ENCODE results near the gene STK33.

Gene STK33

DNA sequence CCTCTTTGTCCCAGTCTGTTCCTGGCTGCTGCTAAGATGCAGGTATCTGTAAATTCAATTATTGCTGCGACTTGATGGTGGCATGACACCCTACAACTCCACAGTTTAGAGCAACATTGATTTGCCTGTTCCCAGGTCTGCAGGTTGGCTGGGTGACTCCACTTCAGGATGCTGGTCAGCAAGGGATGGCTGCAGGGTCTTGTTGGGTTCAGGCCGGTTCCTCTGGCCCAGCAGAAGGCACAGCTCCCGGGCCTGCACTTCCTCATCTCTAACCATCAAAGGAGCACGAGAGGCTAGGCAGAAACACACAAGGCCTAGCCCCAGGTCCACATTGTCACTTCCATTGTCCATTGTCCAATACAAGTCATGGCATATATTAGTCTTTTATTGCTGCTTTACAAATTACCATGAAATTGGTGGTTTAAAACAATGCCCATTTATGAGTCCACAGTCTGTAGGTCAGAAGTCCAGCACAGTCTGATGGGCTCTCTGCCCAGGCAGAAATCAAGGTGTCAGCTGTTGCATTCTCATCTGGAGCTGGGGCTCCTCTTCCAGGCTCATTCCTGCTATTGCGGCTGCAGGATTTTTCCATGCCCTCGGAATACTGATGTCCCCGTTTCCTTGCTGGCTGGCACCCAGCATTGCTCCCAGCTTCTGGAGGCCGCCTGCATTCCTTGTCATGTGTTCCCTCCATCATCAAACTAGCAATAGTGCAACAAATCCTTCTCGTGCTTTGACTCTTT is 233.8 kb downstream of the STK33 start:
- Histone ChIP-seq H3K9me3 (ENCODE audit: insufficient read depth, low read length, severe bottlenecking) (no peaks in the 10 kb centered on the region), H3K4me3 (ENCODE audit: low read depth in 1 of 2, low read length in 2 of 2) (no peak overlapping the region), H3K4me1 (ENCODE audit: insufficient read depth, low read length) (no peaks in the 10 kb centered on the region), H2AFZ (ENCODE audit: low read depth, low read length) (no peak overlapping the region), H3K79me2 (ENCODE audit: insufficient read depth, low read length) (no peaks in the 10 kb centered on the region), H3K4me2 (ENCODE audit: insufficient read depth, low read length) (no peak overlapping the region), H3K9ac (ENCODE audit: low read depth, low read length) (no peak overlapping the region), H3K27ac (ENCODE audit: low read length) (no peak overlapping the region), H3K36me3 (ENCODE audit: insufficient read depth, low read length) (no peaks in the 10 kb centered on the region), H3K27me3 (ENCODE audit: insufficient read depth, low read length, poor library complexity) (peaks cover 12% of the 10 kb centered on the region), H4K20me1 (ENCODE audit: insufficient read depth, low read length) (no peaks in the 10 kb centered on the region)
- ATAC-seq (ENCODE audit: insufficient read depth, low read depth) = no peak
- TF ChIP-seq EZH2 (IDR thresholded peaks at IDR 0.05; ENCODE audit: borderline replicate concordance, low read depth, low read length, severe bottlenecking) = no peak
- TF ChIP-seq, protein P1, sequence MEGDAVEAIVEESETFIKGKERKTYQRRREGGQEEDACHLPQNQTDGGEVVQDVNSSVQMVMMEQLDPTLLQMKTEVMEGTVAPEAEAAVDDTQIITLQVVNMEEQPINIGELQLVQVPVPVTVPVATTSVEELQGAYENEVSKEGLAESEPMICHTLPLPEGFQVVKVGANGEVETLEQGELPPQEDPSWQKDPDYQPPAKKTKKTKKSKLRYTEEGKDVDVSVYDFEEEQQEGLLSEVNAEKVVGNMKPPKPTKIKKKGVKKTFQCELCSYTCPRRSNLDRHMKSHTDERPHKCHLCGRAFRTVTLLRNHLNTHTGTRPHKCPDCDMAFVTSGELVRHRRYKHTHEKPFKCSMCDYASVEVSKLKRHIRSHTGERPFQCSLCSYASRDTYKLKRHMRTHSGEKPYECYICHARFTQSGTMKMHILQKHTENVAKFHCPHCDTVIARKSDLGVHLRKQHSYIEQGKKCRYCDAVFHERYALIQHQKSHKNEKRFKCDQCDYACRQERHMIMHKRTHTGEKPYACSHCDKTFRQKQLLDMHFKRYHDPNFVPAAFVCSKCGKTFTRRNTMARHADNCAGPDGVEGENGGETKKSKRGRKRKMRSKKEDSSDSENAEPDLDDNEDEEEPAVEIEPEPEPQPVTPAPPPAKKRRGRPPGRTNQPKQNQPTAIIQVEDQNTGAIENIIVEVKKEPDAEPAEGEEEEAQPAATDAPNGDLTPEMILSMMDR (IDR thresholded peaks at IDR 0.05; ENCODE audit: borderline replicate concordance, extremely low read depth, low read length, poor library complexity, severe bottlenecking) = no peak
- DNase-seq = no peak

- Histone ChIP-seq H2AFZ (ENCODE audit: low read depth, low read length) (no peak overlapping the region), H3K79me2 (ENCODE audit: insufficient read depth, low read length) (no peaks in the 10 kb centered on the region), H3K27ac (ENCODE audit: low read length) (no peak overlapping the region), H3K27me3 (ENCODE audit: insufficient read depth, low read length, poor library complexity) (peaks cover 17% of the 10 kb centered on the region), H3K36me3 (ENCODE audit: insufficient read depth, low read length) (no peaks in the 10 kb centered on the region), H3K4me1 (ENCODE audit: insufficient read depth, low read length) (no peaks in the 10 kb centered on the region), H3K4me3 (ENCODE audit: low read depth in 1 of 2, low read length in 2 of 2) (no peak overlapping the region), H3K9me3 (ENCODE audit: insufficient read depth, low read length, severe bottlenecking) (no peaks in the 10 kb centered on the region), H3K9ac (ENCODE audit: low read depth, low read length) (no peak overlapping the region), H4K20me1 (ENCODE audit: insufficient read depth, low read length) (no peaks in the 10 kb centered on the region), H3K4me2 (ENCODE audit: insufficient read depth, low read length) (no peak overlapping the region)
- ATAC-seq (ENCODE audit: insufficient read depth, low read depth) (no peak), DNase-seq (no peak)
- no peak for TF ChIP-seq EZH2 (IDR thresholded peaks at IDR 0.05; ENCODE audit: borderline replicate concordance, low read depth, low read length, severe bottlenecking)
Observed at GRCh38 chr11:8359521-8359920, 234.5 kb downstream of the STK33 start.

DNA sequence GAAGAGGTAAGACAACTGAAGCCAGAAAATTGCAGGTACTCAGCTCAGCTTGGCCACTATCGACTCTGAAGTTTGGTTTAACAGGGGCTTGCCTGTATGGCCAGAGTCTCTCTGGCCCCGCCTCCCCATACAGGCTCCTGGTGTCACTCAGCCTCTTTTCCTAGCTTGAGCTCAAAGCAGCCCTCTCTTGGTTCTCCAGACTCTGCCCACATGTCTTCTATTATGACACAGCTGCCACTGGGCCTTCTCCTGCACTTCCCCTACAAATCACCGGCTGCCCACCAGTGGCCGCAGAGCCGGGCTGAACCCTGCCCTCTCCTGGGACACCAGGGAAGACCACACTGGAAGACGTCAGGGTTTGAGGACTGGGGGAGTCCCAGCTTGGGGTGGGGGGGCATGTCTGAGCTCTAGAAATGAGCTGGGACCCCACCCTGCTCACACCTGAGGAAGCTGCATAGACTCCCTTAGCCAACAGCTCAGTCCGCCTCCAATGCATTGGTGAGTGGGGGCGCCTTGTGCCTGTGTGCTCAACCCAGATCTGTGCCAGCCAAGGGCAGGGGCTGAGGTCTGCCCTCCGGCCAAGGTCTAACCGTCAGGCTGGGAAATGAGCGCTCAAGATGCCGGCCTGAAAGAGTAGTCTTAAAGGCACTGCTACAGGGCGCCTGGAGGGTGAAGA is 236.0 kb downstream of the STK33 start:
- no peaks in the 10 kb centered on the region for H4K20me1 ChIP-seq (ENCODE audit: insufficient read depth, low read length)
- TF ChIP-seq, protein P1 (IDR thresholded peaks at IDR 0.05; ENCODE audit: borderline replicate concordance, extremely low read depth, low read length, poor library complexity, severe bottlenecking) = no peak
- H2AFZ ChIP-seq (ENCODE audit: low read depth, low read length) = no peak overlapping the region
- no peaks in the 10 kb centered on the region for H3K79me2 ChIP-seq (ENCODE audit: insufficient read depth, low read length)
- DNase-seq (no peak), ATAC-seq (ENCODE audit: insufficient read depth, low read depth) (no peak)
- no peaks in the 10 kb centered on the region for H3K4me1 ChIP-seq (ENCODE audit: insufficient read depth, low read length)
- no peak overlapping the region for H3K4me3 ChIP-seq (ENCODE audit: low read depth in 1 of 2, low read length in 2 of 2)
- H3K4me2 ChIP-seq (ENCODE audit: insufficient read depth, low read length) = no peak overlapping the region
- peaks cover 17% of the 10 kb centered on the region for H3K27me3 ChIP-seq (ENCODE audit: insufficient read depth, low read length, poor library complexity)
- H3K27ac ChIP-seq (ENCODE audit: low read length) = no peak overlapping the region
- H3K9me3 ChIP-seq (ENCODE audit: insufficient read depth, low read length, severe bottlenecking) = no peaks in the 10 kb centered on the region
- no peak overlapping the region for H3K9ac ChIP-seq (ENCODE audit: low read depth, low read length)
- no peaks in the 10 kb centered on the region for H3K36me3 ChIP-seq (ENCODE audit: insufficient read depth, low read length)

GRCh38 chr11:8357505-8357888 is 236.5 kb downstream of the STK33 start:
- H2AFZ ChIP-seq (ENCODE audit: low read depth, low read length) = no peak overlapping the region
- H3K9me3 ChIP-seq (ENCODE audit: insufficient read depth, low read length, severe bottlenecking) = no peaks in the 10 kb centered on the region
- H3K36me3 ChIP-seq (ENCODE audit: insufficient read depth, low read length) = no peaks in the 10 kb centered on the region
- TF ChIP-seq EZH2 (IDR thresholded peaks at IDR 0.05; ENCODE audit: borderline replicate concordance, low read depth, low read length, severe bottlenecking) = no peak
- TF ChIP-seq, protein P1 (IDR thresholded peaks at IDR 0.05; ENCODE audit: borderline replicate concordance, extremely low read depth, low read length, poor library complexity, severe bottlenecking) = no peak
- peaks cover 17% of the 10 kb centered on the region for H3K27me3 ChIP-seq (ENCODE audit: insufficient read depth, low read length, poor library complexity)
- H3K4me3 ChIP-seq (ENCODE audit: low read depth in 1 of 2, low read length in 2 of 2) = no peak overlapping the region
- H3K27ac ChIP-seq (ENCODE audit: low read length) = no peak overlapping the region
- ATAC-seq (ENCODE audit: insufficient read depth, low read depth) = no peak
- H3K4me2 ChIP-seq (ENCODE audit: insufficient read depth, low read length) = no peak overlapping the region
- DNase-seq = no peak
- no peaks in the 10 kb centered on the region for H4K20me1 ChIP-seq (ENCODE audit: insufficient read depth, low read length)
- H3K79me2 ChIP-seq (ENCODE audit: insufficient read depth, low read length) = no peaks in the 10 kb centered on the region
- no peaks in the 10 kb centered on the region for H3K4me1 ChIP-seq (ENCODE audit: insufficient read depth, low read length)
- no peak overlapping the region for H3K9ac ChIP-seq (ENCODE audit: low read depth, low read length)
